Measurements from ENCODE around the gene PYGO1. TPM values are rescaled to one million over a fixed set of nuclear protein-coding genes. Genes with fewer than 3 reads are reported as not detected.
"Not testable (repeated sequence)": the region's sequence is repeated elsewhere in the genome, so short reads cannot be mapped to it uniquely, and the experiment has no call there.

PYGO1 gene
- total RNA-seq, 1 donor from 2014 or later = 44.0 TPM

DNA sequence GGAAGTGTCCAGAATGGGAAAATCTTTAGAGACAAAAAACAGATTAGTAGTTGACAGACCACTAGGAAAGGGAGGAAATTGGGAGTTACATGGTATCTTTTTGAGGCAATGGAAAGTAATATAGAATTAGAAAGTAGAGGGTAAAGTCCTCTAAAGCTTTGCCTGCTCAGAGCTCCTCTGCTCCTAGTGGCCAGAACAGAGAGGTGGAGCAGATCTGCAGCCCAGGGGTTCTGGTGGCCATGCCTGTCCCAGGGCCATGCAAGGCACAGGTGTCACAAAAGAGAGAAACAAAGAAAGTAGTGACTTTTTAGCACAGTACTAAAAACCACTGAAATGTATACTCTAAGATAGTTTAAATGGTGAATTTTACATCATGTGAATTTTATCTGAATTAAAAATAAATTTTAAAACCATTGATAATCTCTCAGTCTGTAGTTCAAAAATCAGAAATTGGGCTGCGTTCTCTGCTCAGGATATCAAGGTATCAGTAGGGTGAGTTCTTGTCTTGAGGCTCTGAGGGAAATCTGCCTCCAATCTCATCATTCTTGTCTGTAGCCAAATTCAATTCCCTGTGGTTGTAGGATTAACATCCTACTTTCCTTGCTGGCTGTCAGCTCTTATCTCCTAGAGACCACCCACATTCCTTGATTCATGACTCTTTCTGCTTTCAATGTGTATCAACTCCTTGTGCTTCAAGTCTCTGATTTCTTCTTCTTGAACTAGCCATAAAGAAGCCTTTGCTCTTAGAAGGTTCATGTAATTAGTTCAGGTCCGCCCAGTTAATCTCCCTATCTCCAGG lies 23.6 kb downstream of the PYGO1 start:
- no peak for DNase-seq

DNA sequence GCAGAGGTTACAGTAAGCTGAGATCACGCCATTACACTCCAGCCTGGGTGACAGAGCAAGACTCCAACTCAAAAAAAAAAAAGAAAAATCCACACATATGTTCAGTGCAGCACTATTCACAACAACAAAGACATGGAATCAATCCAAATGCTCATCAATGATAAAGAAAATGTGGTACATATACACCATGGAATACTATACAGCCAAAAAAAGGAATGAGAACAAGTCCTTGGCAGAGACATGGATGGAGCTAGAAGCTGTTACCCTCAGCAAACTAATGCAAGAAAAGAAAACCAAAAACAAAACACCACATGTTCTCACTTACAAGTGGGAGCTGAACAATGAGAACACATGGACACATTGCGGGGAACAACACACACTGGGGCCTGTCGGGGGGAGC lies 25.5 kb downstream of the PYGO1 start:
- DNase-seq = no peak

DNA sequence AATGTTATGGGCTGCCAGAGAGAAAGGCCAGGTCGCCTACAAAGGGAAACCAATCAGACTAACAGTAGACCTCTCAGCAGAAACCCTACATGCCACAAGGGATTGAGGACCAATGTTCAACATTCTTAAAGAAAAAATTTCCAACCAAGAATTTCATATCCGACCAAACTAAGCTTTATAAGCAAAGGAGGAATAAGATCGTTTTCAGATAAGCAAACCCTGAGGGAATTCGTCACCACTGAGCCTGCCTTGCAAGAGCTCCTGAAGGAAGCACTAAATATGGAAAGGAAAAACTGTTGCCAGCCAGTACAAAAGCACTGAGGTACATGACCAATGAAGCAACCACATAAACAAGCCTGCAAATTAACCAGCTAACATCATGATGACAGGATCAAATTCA lies 33.1 kb downstream of the PYGO1 start:
- DNase-seq = no peak

DNA sequence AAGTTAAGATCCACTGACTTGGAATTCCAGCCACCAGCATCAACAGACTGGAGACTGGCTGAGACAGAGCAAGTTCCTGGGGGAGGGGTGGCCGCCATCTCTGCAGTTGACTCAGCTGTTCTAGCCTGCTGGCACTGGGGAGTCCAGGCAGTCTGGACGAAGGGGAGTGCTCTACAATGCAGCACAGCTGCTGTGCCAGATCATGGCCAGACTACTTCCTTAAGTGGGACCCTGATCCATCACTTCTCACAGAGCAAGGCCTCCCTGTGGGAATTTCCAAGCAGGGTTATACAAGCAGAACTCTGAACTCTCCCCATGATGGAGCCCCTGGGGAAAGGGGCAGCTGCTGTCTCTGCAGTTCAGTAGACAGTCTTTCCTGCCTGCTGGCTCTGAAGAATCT lies 35.2 kb downstream of the PYGO1 start:
- no peak for DNase-seq

DNA sequence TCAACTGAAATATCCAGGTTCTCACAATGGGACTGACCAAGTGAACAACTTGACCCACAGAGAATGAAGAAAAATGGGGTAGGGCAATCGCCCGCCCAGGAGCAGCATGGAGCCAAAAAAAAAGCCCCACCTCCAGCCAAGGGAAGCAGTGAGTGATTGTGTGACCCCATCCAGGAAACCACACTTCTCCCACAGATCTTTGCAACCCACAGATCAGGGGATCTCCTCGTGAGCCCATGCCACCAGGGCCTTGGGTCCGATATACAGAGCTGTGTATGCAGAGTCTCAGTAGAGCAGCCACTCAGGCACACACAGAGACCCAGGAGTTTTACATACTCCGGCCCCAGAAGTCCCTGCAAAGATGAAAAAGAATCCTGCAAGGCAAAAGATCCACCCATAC lies 35.7 kb downstream of the PYGO1 start:
- DNase-seq = no peak

DNA sequence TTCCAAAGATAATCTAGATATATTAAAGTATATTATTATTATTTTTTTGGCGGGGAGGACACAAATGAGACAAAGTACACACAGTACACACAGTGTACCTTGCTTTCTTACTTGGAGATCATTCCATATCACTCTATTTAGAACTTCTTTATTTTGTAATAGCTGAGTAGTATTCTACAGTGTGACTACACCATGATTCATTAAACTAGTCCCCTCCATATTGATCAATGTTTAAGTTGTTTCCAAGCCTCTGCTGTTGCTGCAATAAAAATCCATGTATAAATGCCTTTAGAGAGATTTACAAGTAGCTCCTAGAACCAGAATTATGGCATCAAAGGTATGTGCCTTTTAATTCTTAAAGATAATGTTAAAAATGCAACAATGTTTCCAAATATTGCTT lies 38.8 kb downstream of the PYGO1 start:
- DNase-seq = no peak

DNA sequence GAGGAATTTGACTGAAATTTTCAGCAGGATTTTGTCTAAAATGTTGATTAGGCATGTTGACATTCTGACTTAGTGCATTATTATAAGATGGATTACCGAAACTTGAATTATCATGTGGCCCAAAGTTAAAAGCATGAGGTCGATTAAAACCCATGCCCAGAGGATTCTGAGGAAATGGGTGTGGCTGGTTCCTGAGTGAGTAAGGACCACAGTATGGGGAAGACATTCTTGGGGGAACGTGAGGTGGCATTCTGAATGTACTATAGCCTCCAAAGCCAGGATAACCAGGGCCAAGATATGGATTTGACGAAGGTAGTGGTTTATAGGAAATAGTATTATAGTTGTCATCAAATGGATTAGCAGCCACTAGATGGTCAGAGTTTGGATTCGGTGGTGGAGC lies 41.4 kb downstream of the PYGO1 start:
- no peak for DNase-seq

DNA sequence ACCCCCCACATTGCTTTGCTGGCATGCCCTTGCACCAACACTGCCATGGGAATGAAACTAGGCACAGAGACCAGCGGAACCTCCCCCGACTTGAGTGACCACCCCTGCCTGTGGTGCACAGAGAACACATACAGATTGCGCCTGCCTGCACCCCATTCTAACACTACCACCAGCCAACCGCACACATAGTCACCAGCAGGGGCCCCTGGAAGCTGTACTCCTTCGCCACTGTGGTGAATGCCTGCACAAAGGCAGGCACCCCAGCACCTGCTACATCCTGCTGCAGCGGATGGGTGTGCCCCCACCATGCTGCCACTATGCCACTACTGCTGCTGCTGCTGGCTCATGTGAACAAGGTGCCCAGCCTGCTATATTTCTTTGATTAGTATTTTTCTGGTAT lies 52.7 kb downstream of the PYGO1 start:
- no peak for DNase-seq

DNA sequence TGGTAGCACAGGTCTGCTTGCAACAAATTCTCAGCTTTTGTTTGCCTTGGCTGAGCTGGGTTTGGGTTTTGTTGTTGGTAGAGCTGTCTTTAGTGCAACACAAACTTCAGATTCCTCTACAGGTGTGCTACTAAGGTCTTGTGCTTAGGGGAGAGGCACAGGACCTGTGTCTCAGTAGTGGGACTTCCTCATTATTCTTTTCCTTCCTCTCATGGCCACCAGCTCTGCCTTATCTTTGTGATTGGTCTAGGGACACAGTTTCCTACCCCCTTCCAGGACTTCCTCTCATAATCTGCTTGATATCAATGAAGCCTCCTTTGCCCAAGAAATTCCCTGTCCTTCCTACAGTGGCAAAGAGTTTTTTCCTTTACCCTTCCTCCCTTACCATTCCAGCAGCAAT lies 55.2 kb downstream of the PYGO1 start:
- no peak for DNase-seq

DNA sequence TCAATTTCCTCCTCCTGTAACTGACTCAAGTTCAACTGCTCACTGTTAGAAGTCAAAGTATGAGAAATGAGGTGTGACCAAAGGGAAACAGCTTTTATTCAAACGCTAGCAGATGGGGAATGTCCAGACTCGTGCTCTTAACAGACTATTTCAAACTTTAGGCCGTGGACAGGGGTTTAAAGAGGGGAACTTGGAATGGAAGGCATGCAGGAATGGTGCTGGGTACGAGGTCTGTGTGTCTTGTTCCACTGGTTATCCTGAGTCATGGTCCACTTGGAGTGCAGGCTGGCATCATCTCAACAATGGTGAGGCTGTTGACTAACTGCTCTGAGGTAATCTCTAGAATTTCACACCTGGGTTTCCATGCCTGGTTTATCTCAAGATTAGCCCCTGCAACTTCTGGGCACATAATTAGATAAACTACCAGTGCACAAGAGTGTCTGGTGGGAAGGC lies 57.3 kb downstream of the PYGO1 start:
- no peak for DNase-seq

DNA sequence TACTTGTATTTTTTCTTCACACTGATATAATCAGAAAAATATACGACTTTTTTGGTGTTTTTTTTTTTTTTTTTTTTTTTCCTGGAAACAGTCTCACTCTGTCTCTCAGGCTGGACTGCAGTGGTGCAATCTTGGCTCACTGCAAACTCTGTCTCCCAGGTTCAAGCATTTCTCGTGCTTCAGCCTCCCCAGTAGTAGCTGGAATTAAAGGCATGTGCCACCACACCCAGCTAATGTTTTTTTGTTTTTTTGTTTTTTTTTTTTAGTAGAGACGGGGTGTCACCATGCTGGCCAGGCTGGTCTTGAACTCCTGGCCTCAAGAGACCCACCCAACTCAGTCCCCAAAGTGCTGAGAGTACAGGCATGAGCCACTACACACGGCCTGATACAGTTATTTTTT lies 59.3 kb downstream of the PYGO1 start:
- no peak for DNase-seq

DNA sequence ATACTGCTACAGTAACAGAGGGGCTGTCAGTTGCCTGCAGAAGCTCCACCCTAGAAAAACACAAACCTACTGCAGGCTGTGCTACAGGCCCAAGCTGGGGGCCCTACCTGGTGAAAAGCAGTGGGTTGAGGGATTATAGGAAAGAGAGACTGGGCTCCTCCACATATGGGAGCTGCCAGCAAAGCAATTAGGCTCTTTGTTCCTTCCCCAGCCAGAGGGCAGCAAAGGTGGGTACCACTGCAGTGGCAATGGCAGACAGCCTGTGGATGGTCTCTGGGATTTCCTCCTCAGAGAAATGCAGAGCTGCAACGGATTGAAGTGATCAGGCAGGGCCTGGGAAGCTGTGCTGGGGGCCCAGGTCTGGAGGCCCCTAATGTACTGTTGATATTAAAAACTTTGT lies 61.0 kb downstream of the PYGO1 start:
- DNase-seq = no peak

DNA sequence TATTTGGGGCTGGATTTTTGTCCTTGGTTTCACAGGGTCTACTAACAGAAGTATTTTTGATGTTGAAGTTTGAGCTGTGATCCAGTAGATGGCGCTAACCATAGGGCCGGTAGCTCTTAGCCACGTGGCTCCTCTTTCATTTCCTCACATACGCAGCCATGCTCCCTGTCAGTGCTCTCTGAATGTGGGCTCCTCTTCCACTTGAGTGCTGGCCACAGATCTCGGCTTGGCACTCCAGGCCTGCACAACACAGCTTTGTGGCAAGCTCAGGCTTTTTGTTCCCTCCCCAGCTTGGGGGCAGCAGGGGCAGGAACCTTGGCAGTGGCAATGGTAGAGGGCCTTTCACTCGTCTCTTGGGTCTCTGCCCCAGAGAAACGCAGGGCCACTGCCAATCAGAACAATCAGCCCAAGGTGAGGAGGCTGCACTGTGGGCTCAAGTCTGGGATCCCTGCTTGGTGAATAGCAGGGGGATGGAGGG lies 61.5 kb downstream of the PYGO1 start:
- no peak for DNase-seq

DNA sequence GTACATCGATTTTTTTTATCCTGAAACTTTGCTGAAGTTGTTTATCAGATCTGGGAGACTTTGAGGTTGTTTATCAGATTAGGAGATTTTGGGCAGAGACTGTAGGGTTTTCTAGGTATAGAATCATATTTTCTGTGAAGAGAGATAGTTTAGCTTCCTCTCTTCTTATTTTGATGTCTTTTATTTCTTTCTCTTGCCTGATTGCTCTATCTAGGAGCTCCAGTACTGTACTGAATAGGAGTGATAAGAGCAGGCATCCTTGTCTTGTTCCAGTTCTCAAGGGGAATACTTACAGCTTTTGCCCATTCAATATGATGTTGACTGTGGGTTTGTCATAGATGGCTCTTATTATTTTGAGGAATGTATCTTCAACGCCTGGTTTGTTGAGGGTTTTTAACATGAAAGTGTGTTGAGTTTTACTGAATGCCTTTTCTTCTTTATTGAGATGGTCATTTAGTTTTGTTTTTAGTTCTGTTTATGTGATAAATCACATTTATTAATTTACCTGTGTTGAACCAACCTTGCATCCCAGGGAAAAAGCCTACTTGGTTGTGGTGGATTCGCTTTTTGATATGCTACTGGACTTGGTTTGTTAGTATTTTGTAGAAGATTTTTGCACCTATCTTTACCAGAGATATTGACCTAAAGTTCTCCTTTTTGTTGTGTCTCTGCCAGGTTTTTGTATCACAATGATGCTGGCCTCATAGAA lies 65.2 kb downstream of the PYGO1 start:
- DNase-seq = no peak

DNA sequence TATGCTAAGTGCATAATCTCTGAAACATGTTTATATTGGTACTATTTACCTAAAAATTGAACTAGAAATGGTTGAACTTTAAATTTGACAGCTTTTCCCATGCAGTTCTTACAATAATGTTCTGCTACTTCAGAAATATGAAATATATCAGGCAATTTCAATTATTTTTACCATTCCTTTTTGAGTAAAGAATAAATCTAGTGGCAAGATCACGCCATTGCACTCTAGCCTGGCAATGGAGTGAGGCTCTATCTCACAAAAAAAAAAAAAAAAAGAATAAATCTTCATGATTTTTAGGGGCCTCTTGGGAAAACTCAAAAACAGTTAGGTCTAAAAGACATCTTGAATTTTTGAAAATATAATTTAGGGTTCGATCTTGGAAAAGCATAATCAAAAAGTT lies 69.5 kb downstream of the PYGO1 start:
- no peak for DNase-seq

DNA sequence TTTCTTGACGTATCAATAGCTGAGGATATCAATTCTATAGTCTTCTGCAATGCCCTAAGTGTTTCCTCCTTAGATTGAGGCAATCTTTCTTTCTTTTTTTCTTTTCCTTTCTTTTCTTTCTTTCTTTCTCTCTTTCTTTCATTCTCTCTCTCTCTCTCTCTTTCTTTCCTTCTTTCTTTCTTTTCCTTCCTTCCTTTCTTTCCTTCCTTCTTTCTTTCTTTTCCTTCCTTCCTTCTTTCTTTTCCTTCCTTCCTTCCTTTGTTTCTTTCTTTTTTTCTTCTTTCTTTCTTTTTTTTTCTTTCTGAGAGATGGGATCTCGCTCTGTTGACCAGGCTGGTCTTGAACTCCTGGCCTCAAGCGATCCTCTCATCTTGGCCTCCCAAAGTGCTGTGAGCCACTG lies 70.1 kb downstream of the PYGO1 start:
- no peak for DNase-seq

DNA sequence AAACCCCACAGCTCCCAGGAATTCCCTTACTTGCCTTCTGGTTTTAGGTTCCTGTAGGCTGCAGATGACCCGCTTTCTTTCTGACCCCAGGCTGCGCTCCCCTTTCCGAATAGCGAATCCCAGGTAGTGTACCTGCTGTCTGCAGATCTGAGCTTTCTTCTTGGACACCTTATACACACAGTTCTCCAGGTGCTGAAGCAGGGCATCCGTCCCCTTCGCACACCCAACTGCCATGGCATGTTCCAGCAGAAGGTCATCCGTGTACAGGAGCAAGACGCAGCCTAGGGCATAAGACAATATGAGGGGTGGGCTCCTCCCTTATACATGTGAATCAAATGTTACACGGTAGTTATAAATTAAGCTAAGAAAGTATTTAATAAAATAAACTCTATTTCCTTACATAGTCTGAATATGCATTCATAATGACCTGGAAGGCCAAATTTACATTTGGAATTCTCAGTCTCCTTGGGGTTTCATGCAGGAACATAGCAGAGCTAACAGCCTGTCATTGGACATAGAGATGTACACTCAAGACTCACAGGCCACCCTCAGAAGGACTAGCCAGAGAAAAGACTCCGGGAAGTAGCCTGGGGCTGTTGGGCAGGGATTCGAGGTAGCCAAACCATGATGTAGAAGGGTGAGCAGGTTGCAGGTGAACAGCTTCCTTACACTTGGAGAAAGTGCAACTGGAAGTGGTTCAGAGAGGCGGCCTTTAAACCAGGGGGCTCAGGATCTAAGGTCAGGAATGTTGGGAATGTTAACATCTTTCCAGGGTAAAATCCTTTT lies 72.0 kb downstream of the PYGO1 start:
- no peak for DNase-seq

DNA sequence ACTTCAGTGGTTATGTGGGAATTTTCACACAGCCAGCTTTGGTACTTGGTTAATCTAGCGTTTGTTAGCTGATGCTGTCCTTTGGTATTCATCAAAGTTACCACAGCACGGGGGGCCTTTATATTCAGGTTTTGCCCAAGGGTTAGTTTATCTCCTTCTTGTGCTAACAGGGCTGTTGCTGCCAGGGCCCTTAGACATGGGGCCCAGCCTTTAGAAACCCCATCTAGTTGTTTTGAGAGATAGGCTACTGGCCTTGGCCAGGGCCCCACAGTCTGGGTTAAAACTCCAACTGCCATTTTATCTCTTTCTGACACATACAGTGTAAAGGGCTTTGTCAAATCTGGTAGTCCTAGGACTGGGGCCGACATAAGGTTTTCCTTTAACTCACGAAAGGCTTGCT lies 72.7 kb downstream of the PYGO1 start:
- DNase-seq = no peak

DNA sequence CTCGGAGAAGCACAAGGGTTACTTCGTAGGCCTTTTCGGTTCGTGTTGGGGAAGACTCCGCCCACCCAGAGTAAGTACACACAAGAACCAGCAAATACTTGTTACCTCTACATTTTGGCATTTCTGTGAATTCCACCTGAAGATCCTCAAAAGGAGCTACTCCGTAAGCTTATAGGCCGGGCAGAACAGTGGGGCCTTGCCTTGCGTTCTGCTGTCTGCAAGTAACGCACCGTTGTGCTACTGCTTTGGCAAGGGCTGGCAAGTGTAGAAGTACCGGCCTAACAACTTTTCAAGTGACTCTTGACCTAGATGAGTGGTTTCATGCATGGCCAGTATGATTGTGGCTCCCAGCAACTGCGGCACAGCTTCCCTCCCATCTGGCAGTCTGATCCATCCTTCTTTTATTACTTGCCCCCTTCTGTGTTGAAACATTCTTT lies 73.7 kb downstream of the PYGO1 start:
- DNase-seq = no peak

DNA sequence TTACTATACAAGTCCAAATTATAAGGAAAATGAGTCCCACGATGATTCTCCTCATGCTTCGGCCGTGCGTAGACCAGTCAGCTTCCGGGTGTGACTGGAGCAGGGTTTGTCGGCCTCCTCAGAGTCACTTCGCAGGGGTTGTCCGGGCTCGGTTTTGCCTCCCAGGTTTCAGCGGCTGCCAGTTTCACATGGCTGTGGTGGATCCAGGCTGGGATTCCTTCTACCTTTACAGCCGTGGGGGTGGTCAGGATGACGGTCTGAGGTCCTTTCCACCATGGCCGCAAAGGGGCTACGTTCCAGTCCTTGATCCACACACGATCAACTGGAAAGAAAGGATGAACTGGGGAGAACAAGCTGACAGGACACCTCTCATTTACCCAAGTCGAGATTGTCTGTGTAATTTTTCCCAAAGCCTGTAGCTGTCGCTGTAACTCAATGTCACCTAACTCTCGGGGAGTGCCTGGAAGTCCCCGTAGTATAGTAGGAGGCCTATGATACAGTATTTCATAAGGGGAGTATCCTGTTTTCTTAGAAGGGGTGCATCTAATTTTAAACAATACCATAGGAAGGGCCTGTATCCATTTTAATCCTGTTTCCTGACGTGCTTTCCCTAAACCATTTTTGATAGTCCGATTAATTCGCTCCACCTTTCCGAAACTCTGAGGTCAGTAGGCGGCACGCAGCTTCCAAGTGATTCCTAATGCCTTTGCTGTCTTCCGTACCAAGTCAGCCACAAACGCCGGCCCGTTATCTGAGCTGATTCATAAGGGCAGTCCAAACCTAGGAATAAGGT lies 74.3 kb downstream of the PYGO1 start:
- not testable (repeated sequence) for DNase-seq

DNA sequence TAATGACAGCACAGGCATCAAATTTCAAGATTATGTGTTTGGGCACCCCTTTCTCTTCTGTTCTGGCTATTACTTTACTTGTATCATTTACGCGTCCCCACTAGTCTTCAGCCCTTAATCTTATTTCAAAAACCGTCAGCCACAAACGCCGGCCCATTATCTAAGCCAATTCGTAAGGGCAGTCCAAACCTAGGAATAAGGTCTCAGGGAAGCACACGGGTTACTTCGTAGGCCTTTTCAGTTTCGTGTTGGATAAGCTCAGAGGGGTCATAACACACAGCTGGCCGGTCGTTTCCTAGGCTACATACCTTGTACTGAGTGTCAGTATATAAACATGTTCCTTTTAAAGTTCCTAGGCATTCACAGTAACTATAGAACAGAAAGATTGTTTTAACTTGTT lies 75.0 kb downstream of the PYGO1 start:
- DNase-seq = no peak

DNA sequence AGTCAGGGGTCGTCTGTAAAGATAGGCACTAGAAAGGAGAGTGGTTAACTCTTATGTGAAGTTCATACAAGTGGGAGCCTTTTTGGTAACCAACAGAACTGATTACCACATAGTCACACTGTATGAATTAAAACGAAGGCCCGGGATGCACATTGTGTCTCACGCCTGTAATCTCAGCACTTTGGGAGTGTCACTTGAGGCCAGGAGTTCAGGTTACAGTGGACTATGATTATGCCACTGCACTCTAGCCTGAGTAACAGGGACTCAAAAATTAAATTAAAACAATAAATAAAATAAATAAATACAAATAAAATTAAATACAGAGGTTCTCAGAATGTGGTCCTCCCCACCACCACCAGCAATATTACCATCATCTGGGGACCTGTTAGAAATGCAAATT lies 80.6 kb downstream of the PYGO1 start:
- no peak for DNase-seq

Data from occipital lobe (tissue), 2 donors.